Retinal pigment epithelial cell (primary cell): ENCODE measurements around the gene SLC28A1.
A peak's percentile ranks its signal among the peaks of the same experiment; 100 is the strongest.

ENCODE experiments used
- DNase-seq: peaks from one replicate; pipeline ENCODE4 v3.0.0-alpha.2; 2010; ENCODE audit warnings: low read depth
- H3K4me3 ChIP-seq: 2 replicates; pipeline ENCODE4 v1.5.1; 2011; ENCODE audit warnings: mild to moderate bottlenecking, low read length, control low read depth, moderate library complexity
- CTCF ChIP-seq: conservative IDR thresholded peaks from 2 replicates; pipeline ENCODE4 v1.5.1; 2011; ENCODE audit warnings: low read depth, low read length, control low read depth, inconsistent platforms

The SLC28A1 gene

GRCh38 chr15:84955089-84955848 lies 70.8 kb downstream of the SLC28A1 start:
- no peak for DNase-seq
- no peak overlapping the region for H3K4me3 ChIP-seq
- TF ChIP-seq CTCF, result peak; percentile 94

GRCh38 chr15:84956199-84956598 lies 71.7 kb downstream of the SLC28A1 start:
- no peak for DNase-seq
- no peak for TF ChIP-seq CTCF
- H3K4me3 ChIP-seq, result no peak overlapping the region

DNA sequence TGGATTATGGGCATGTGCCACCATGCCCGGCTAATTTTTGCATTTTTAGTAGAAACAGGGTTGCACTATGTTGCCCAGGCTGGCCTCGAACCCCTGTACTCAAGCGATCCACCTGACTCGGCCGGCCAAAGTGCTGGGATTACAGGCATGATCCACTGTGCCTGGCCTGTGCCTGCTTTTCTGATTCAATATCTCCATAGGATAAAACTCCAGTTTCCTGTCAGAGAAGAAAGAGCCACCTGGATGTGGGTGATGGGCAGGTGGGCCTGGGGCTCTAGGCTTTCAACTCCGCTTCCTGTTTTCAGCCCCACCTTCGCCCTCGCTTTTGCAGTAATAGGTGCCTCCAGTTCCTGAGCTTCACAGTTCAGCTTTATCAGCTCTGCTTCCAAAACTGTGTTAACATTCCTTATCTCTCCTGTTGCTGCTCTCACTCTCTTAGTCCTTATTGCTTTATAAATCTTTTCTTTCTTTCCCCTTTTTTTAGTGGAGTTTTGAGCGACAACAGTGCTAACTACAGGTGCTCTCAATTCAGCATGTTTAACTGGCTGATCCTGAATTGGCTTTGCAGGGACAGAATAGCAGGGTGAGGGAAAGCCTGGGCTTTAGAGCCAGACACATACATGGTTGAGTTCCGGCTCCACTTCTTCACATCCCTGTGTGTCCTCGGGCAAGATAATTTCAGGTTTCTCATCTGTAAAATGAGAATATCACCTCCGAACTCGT lies 76.1 kb downstream of the SLC28A1 start:
- H3K4me3 ChIP-seq, result no peak overlapping the region
- DNase-seq, result no peak
- no peak for TF ChIP-seq CTCF

- DNase-seq, result peak; percentile 29
- no peak overlapping the region for H3K4me3 ChIP-seq
- TF ChIP-seq CTCF, result no peak
These were observed 76.6 kb downstream of the SLC28A1 start for GRCh38 chr15:84961114-84961452.

DNA sequence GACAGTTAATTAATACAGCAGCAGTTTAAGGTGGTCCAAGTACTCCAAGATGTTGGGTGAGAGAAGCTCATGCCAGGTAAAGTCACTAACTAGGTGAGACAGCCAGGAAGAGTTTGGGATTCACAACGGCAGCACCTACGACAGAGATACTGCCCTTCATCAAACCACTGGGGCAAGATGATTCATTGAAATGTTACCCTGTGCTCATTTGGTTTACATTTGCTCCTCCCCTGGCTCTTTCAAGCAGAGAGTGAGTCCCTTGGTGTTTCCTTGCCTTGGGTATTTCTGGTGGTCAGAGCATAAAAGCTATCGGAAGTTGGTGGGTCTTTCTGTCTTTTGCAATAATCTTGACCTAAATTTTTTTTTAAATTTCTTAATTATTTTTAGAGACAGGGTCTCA lies 77.2 kb downstream of the SLC28A1 start:
- no peak overlapping the region for H3K4me3 ChIP-seq

GRCh38 chr15:84962955-84963354 lies 78.5 kb downstream of the SLC28A1 start:
- no peak for DNase-seq
- no peak overlapping the region for H3K4me3 ChIP-seq
- TF ChIP-seq CTCF, result no peak

More for the DNA sequence above, 77.2 kb downstream of the SLC28A1 start:
- DNase-seq, result no peak
- TF ChIP-seq CTCF, result no peak

GRCh38 chr15:84967380-84967779 lies 82.9 kb downstream of the SLC28A1 start:
- TF ChIP-seq CTCF, result no peak
- H3K4me3 ChIP-seq, result no peak overlapping the region

More at GRCh38 chr15:84967380-84967779, 82.9 kb downstream of the SLC28A1 start:
- DNase-seq, result no peak
